Lower leg skin (tissue), 4 donors: ENCODE results near the gene ZNF541. TPM values are rescaled to one million over a fixed set of nuclear protein-coding genes. Genes with fewer than 3 reads are reported as not detected.

Source experiments
- DNase-seq, 2 donors: peaks; one replicate each; pipeline ENCODE4 v3.0.0-alpha.2; 2019; ENCODE audit warnings: low spot score in 2 of 2
- H3K4me3 ChIP-seq: fragments of 200-600 bp; sonication (generic); 2 replicates; pipeline ENCODE4 v1.5.1; 2017; ENCODE audit warnings: mild to moderate bottlenecking, low read depth; ENCODE audit not compliant: poor library complexity, severe bottlenecking
- CTCF ChIP-seq, 3 donors: fragments of 450-650 bp; IDR thresholded peaks; one replicate each; pipeline ENCODE4 v1.5.1; 2016; ENCODE audit warnings: antibody characterized with exemption in 3 of 3, mild to moderate bottlenecking in 3 of 3, moderate library complexity in 2 of 3
- POLR2A ChIP-seq, 2 donors: fragments of 450-650 bp; IDR thresholded peaks; one replicate each; pipeline ENCODE4 v1.6.1; 2016 to 2017; ENCODE audit warnings: antibody characterized with exemption in 2 of 2, mild to moderate bottlenecking in 1 of 2, moderate library complexity in 1 of 2
- WGBS, 2 donors: methylation state at CpG; one replicate each; pipeline ENCODE4 v1.1.5; 2018; 5-methylcytosine and 5-hydroxymethylcytosine counted together
- intact Hi-C: fragments of 100-400 bp; cut with DNase I; formaldehyde crosslinking; loops from one replicate; pipeline ENCODE4 v1.15.0; 2023; ENCODE audit warnings: low total_unique reads
- total RNA-seq, 4 donors: library from RNA; depleted of rRNA; stranded (reverse); fragments of >200 nt; gene quantifications; one replicate each; pipeline ENCODE4 v1.1.0, GENCODE V29; 2016

ZNF541 gene
- total RNA-seq, 4 donors from 2014 or later: 0.08 to 1.5 (median 0.69) TPM; not detected in 1

- DNase-seq: no peak
- no peak for TF ChIP-seq POLR2A (IDR thresholded peaks at IDR 0.05)
- no peak for TF ChIP-seq CTCF (IDR thresholded peaks at IDR 0.05)
- 94 to 95% methylated on average over 5 of the region's 5 CpGs for WGBS, 2 donors
- no peak overlapping the region for H3K4me3 ChIP-seq
- intact Hi-C loops: no loop called here
Measured at GRCh38 chr19:47538812-47539211, 34.1 kb downstream of the ZNF541 start.

GRCh38 chr19:47537493-47537892 lies 35.5 kb downstream of the ZNF541 start:
- no peak overlapping the region for H3K4me3 ChIP-seq
- no peak for TF ChIP-seq POLR2A (IDR thresholded peaks at IDR 0.05)
- TF ChIP-seq CTCF (IDR thresholded peaks at IDR 0.05): no peak
- 90 to 91% methylated on average over 4 of the region's 4 CpGs for WGBS, 2 donors
- intact Hi-C loops: no loop called here
- DNase-seq: no peak

- WGBS, 2 donors: 52 to 79% methylated on average over 1 of the region's 1 CpG
- no peak for DNase-seq
- intact Hi-C loops: no loop called here
- H3K4me3 ChIP-seq: no peak overlapping the region
- no peak for TF ChIP-seq POLR2A (IDR thresholded peaks at IDR 0.05)
- no peak for TF ChIP-seq CTCF (IDR thresholded peaks at IDR 0.05)
Measured at GRCh38 chr19:47534628-47535027, 38.3 kb downstream of the ZNF541 start.

- WGBS, 2 donors: 51 to 56% methylated on average over 11 to 14 of the region's 14 CpGs
- DNase-seq: no peak
- TF ChIP-seq POLR2A (IDR thresholded peaks at IDR 0.05) (no peak), CTCF (IDR thresholded peaks at IDR 0.05) (no peak)
- no peak overlapping the region for H3K4me3 ChIP-seq
- intact Hi-C loops: no loop called here
Measured at GRCh38 chr19:47531640-47532387, 41.1 kb downstream of the ZNF541 start.

- WGBS, 2 donors: 82% methylated on average over 11 to 16 of the region's 16 CpGs
Measured at GRCh38 chr19:47529018-47529742, 43.8 kb downstream of the ZNF541 start.

More at GRCh38 chr19:47529018-47529742, 43.8 kb downstream of the ZNF541 start:
- TF ChIP-seq CTCF (IDR thresholded peaks at IDR 0.05) (no peak), POLR2A (IDR thresholded peaks at IDR 0.05) (no peak)
- no peak overlapping the region for H3K4me3 ChIP-seq
- intact Hi-C loops: loop anchor here (10.0 kb wide), 1 partner anchor 66 kb away; no protein-coding TSS in a partner anchor
- DNase-seq: no peak
